Measurements from ENCODE around the gene TEX19. TPM values are rescaled to one million over a fixed set of nuclear protein-coding genes. Genes with fewer than 3 reads are reported as not detected.

Gene TEX19
- total and polyA plus RNA-seq, 9 of the 15 experiments (the other 6 are each of a cell fraction or from before 2014, with no cell fraction given), result 0.10 to 4.9 (median 1.9) TPM

DNA sequence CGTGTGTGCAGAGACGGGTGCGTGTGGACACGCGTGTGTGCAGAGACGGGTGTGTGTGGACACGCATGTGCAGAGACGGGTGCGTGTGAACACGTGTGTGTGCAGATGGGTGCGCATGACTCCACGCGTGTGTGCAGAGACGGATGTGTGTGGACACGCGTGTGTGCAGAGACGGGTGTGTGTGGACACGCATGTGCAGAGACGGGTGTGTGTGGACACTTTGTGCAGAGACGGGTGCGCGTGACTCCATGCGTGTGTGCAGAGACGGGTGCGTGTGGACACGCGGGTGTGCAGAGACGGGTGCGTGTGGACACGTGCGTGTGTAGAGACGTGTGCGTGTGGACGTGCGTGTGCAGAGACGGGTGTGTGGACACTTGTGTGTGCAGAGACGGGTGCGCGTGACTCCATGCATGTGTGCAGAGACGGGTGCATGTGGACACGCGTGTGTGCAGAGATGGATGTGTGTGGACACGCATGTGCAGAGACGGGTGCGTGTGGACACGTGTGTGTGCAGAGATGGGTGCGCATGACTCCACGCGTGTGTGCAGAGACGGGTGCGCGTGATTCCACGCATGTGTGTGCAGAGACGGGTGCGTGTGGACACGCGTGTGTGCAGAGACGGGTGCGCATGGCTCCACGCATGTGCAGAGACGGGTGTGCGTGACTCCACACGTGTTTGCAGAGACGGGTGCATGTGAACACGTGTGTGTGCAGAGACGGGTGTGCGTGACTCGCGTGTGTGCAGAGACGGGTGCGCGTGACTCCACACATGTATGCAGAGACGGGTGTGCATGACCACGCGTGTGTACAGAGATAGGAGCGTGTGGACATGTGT, 40.1 kb upstream of the TEX19 start:
- Histone ChIP-seq H3K9me1 (ENCODE audit: control insufficient read depth, insufficient read depth, low read length) (no peaks in the 10 kb centered on the region), H3K4me2 (ENCODE audit: insufficient read depth, low read length) (no peak overlapping the region), H3K36me3 (ENCODE audit: control insufficient read depth, insufficient read depth, low read length) (no peaks in the 10 kb centered on the region), H2AFZ (ENCODE audit: low read depth, low read length) (no peak overlapping the region), H3K9ac (ENCODE audit: insufficient read depth in 1 of 2, low read depth in 2 of 2, low read length in 2 of 2) (no peak overlapping the region), H3K9me3 (replicated peaks; ENCODE audit: control insufficient read depth, insufficient read depth, low read depth, low read length) (peaks cover 10% of the 10 kb centered on the region), H3K79me2 (ENCODE audit: control insufficient read depth, insufficient read depth, low read length) (no peaks in the 10 kb centered on the region), H3K27ac (ENCODE audit: extremely low read depth, low read depth, low read length) (no peak overlapping the region), H3K4me3 (no peak overlapping the region), H4K20me1 (replicated peaks; ENCODE audit: control insufficient read depth, insufficient read depth, low read length) (no peaks in the 10 kb centered on the region), H3K4me1 (replicated peaks in 1 of 2; ENCODE audit: control insufficient read depth in 2 of 2, insufficient read depth in 2 of 2, low read length in 2 of 2) (peaks cover 29 to 100% of the 10 kb centered on the region in 2 experiments), H3K27me3 (ENCODE audit: control insufficient read depth in 2 of 2, insufficient read depth in 2 of 2, low read length in 2 of 2) (no peaks in the 10 kb centered on the region)
- POLR2A ChIA-PET, result no interaction called here
- CTCF ChIA-PET (ENCODE audit: low intra/inter-chr PET ratio), result no interaction called here
- ATAC-seq, result no peak
- TF ChIP-seq, protein P1, sequence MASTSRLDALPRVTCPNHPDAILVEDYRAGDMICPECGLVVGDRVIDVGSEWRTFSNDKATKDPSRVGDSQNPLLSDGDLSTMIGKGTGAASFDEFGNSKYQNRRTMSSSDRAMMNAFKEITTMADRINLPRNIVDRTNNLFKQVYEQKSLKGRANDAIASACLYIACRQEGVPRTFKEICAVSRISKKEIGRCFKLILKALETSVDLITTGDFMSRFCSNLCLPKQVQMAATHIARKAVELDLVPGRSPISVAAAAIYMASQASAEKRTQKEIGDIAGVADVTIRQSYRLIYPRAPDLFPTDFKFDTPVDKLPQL (IDR thresholded peaks at IDR 0.05; ENCODE audit: extremely low read depth, insufficient read length), result no peak
- 0 out of 2 replicates have a peak, but pooled peaks have one; percentile 26 for TF ChIP-seq CBFB (CRISPR knock-in tag; IDR thresholded peaks at IDR 0.05)
- intact Hi-C loops (cut with micrococcal nuclease), result no loop called here
- in situ Hi-C loops (cut with MboI), result no loop called here
- DNase-seq (ENCODE audit: extremely low read depth in 1 of 4, low spot score in 3 of 4), result no peak
- 86% methylated on average over 61 of the region's 76 CpGs for WGBS (ENCODE audit: insufficient coverage, low coverage, missing lambda C conversion rate)
- FAIRE-seq, result no peak
- BruUV-seq (replicated peaks), result no TSS peak

DNA sequence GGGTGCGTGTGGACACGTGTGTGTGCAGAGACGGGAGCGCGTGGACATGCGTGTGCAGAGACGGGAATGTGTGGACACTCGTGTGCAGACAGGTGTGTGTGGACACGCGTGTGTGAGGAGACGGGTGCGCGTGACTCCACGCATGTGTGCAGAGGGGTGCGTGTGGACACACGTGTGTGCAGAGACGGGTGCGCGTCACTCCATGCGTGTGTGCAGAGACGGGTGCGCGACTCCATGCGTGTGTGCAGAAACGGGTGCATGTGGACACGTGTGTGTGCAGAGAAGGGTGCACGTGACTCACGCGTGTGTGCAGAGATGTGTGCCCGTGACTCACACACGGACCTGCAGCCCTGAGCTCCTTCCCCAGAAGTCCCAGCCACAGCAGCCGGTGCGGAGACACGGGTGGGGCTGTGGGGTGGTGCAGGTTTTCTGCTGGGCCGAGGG, 39.4 kb upstream of the TEX19 start:
- no peaks in the 10 kb centered on the region for H3K9me1 ChIP-seq (ENCODE audit: control insufficient read depth, insufficient read depth, low read length)
- DNase-seq (ENCODE audit: extremely low read depth in 1 of 4, low spot score in 3 of 4), result no peak
- H3K9me3 ChIP-seq (replicated peaks; ENCODE audit: control insufficient read depth, insufficient read depth, low read depth, low read length), result peaks cover 10% of the 10 kb centered on the region
- H3K9ac ChIP-seq (ENCODE audit: insufficient read depth in 1 of 2, low read depth in 2 of 2, low read length in 2 of 2), result peak overlapping the region in 1 of 2 experiments; percentile 78; a peak in 2 of 4 replicates
- no peak overlapping the region for H3K27ac ChIP-seq (ENCODE audit: extremely low read depth, low read depth, low read length)
- no peak for ATAC-seq
- H3K27me3 ChIP-seq (ENCODE audit: control insufficient read depth in 2 of 2, insufficient read depth in 2 of 2, low read length in 2 of 2), result no peaks in the 10 kb centered on the region
- in situ Hi-C loops (cut with MboI), result no loop called here
- no peak for FAIRE-seq
- ChIA-PET CTCF (ENCODE audit: low intra/inter-chr PET ratio) (interaction anchor here (2.1 kb wide), 1 partner anchor 83 kb away, joined by 18 read pairs; no protein-coding TSS in a partner anchor), POLR2A (no interaction called here)
- H3K36me3 ChIP-seq (ENCODE audit: control insufficient read depth, insufficient read depth, low read length), result no peaks in the 10 kb centered on the region
- no peak overlapping the region for H2AFZ ChIP-seq (ENCODE audit: low read depth, low read length)
- H3K4me2 ChIP-seq (ENCODE audit: insufficient read depth, low read length), result no peak overlapping the region
- intact Hi-C loops (cut with micrococcal nuclease), result loop anchor here (2.0 kb wide), 1 partner anchor 81 kb away; no protein-coding TSS in a partner anchor
- peaks cover 34 to 100% of the 10 kb centered on the region in 2 experiments for H3K4me1 ChIP-seq (replicated peaks in 1 of 2; ENCODE audit: control insufficient read depth in 2 of 2, insufficient read depth in 2 of 2, low read length in 2 of 2)
- no TSS peak for BruUV-seq (replicated peaks)
- WGBS (ENCODE audit: insufficient coverage, low coverage, missing lambda C conversion rate), result 94% methylated on average over 32 of the region's 35 CpGs
- H4K20me1 ChIP-seq (replicated peaks; ENCODE audit: control insufficient read depth, insufficient read depth, low read length), result no peaks in the 10 kb centered on the region
- no peak overlapping the region for H3K4me3 ChIP-seq
- no peaks in the 10 kb centered on the region for H3K79me2 ChIP-seq (ENCODE audit: control insufficient read depth, insufficient read depth, low read length)
- TF ChIP-seq PHF20 (IDR thresholded peaks at IDR 0.05; ENCODE audit: partially characterized antibody) (peak; percentile 53), CSDE1 (IDR thresholded peaks at IDR 0.05) (no peak), PHF21A (IDR thresholded peaks at IDR 0.05; ENCODE audit: borderline replicate concordance, low read depth) (no peak), STAT5B (CRISPR knock-in tag; IDR thresholded peaks at IDR 0.05) (no peak), MYNN (IDR thresholded peaks at IDR 0.05) (no peak), MYNN (CRISPR knock-in tag; IDR thresholded peaks at IDR 0.05) (no peak), RFX1 (IDR thresholded peaks at IDR 0.05) (no peak), NR2C1 (IDR thresholded peaks at IDR 0.05) (no peak), NR2C1 (tag; IDR thresholded peaks at IDR 0.05) (no peak), MCM3 (IDR thresholded peaks at IDR 0.05) (no peak), CBFB (CRISPR knock-in tag; IDR thresholded peaks at IDR 0.05) (0 out of 2 replicates have a peak, but pooled peaks have one; percentile 4), ZSCAN32 (CRISPR knock-in tag; IDR thresholded peaks at IDR 0.05) (no peak), GABPB1 (CRISPR knock-in tag; IDR thresholded peaks at IDR 0.05) (no peak)
- TF ChIP-seq, protein P2, sequence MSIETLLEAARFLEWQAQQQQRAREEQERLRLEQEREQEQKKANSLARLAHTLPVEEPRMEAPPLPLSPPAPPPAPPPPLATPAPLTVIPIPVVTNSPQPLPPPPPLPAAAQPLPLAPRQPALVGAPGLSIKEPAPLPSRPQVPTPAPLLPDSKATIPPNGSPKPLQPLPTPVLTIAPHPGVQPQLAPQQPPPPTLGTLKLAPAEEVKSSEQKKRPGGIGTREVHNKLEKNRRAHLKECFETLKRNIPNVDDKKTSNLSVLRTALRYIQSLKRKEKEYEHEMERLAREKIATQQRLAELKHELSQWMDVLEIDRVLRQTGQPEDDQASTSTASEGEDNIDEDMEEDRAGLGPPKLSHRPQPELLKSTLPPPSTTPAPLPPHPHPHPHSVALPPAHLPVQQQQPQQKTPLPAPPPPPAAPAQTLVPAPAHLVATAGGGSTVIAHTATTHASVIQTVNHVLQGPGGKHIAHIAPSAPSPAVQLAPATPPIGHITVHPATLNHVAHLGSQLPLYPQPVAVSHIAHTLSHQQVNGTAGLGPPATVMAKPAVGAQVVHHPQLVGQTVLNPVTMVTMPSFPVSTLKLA (conservative IDR thresholded peaks at IDR 0.05), result no peak
